ENCODE results near the gene SLC12A5.
"Not testable (repeated sequence)": the region's sequence is repeated elsewhere in the genome, so short reads cannot be mapped to it uniquely, and the experiment has no call there.

SLC12A5 gene

GRCh38 chr20:46028772-46029371 is at the start of gene SLC12A5:
TSS of gene SLC12A5 (plus strand) at chr20:46029215. CDS start at chr20:46029345, 130 bp downstream.
- no peak for DNase-seq

GRCh38 chr20:45981261-45981660 is 47.8 kb upstream of the SLC12A5 start:
- no peak for DNase-seq

- no peak for DNase-seq
Observed at GRCh38 chr20:45983279-45983743, 45.7 kb upstream of the SLC12A5 start.

GRCh38 chr20:45985573-45985972 is 43.4 kb upstream of the SLC12A5 start:
- no peak for DNase-seq

GRCh38 chr20:45987108-45987780 is 41.8 kb upstream of the SLC12A5 start:
- peak; percentile 77 for DNase-seq

- not testable (repeated sequence) for DNase-seq
Observed at GRCh38 chr20:45988830-45989229, 40.2 kb upstream of the SLC12A5 start.

GRCh38 chr20:45991616-45992015 is 37.4 kb upstream of the SLC12A5 start:
- DNase-seq: no peak

- no peak for DNase-seq
Observed at GRCh38 chr20:45993197-45993951, 35.6 kb upstream of the SLC12A5 start.

- DNase-seq: no peak
Observed at GRCh38 chr20:45994761-45995493, 34.1 kb upstream of the SLC12A5 start.

GRCh38 chr20:45995495-45996097 is 33.4 kb upstream of the SLC12A5 start:
- not testable (repeated sequence) for DNase-seq

GRCh38 chr20:45997187-45997586 is 31.8 kb upstream of the SLC12A5 start:
- no peak for DNase-seq

GRCh38 chr20:45998337-45998736 is 30.7 kb upstream of the SLC12A5 start:
- DNase-seq: no peak

- peak; percentile 31 for DNase-seq
Observed at GRCh38 chr20:45998761-45999160, 30.3 kb upstream of the SLC12A5 start.

GRCh38 chr20:45999557-46000261 is 29.3 kb upstream of the SLC12A5 start:
- no peak for DNase-seq

GRCh38 chr20:46000262-46000996 is 28.6 kb upstream of the SLC12A5 start:
- no peak for DNase-seq

- no peak for DNase-seq
Observed at GRCh38 chr20:46001498-46001897, 27.5 kb upstream of the SLC12A5 start.

- no peak for DNase-seq
Observed at GRCh38 chr20:46002008-46002407, 27.0 kb upstream of the SLC12A5 start.

- no peak for DNase-seq
Observed at GRCh38 chr20:46004187-46004586, 24.8 kb upstream of the SLC12A5 start.

GRCh38 chr20:46004889-46005473 is 24.0 kb upstream of the SLC12A5 start:
- DNase-seq: peak; percentile 61

- DNase-seq: no peak
Observed at GRCh38 chr20:46006022-46006705, 22.9 kb upstream of the SLC12A5 start.
